ENCODE measurements around the gene BEAN1.

BEAN1 gene

GRCh38 chr16:66524601-66525164, 97.6 kb downstream of the BEAN1 start:
- no peak for DNase-seq

- no peak for DNase-seq
Observed at GRCh38 chr16:66525396-66526180, 98.5 kb downstream of the BEAN1 start.

- DNase-seq: no peak
Observed at GRCh38 chr16:66528294-66528693, 101.2 kb downstream of the BEAN1 start.

GRCh38 chr16:66529475-66529874, 102.4 kb downstream of the BEAN1 start:
- no peak for DNase-seq
